Measurements from ENCODE around the gene ERC2. TPM values are rescaled to one million over a fixed set of nuclear protein-coding genes. Genes with fewer than 3 reads are reported as not detected.

Gene ERC2
- polyA plus RNA-seq, 3 donors, result not detected

- Histone ChIP-seq H3K9me3 (replicated peaks in 1 of 2; ENCODE audit: control insufficient read depth in 1 of 2, insufficient read depth in 1 of 2, low read length in 2 of 2) (peaks cover 0 to 22% of the 10 kb centered on the region in 2 donors), H3K4me1 (ENCODE audit: control insufficient read depth in 1 of 2, insufficient read depth in 2 of 2, low read length in 2 of 2) (no peaks in the 10 kb centered on the region), H3K4me2 (replicated peaks; ENCODE audit: extremely low read depth, low read length, poor library complexity, severe bottlenecking) (no peak overlapping the region), H3K27me3 (ENCODE audit: control insufficient read depth in 2 of 2, insufficient read depth in 2 of 2, low read length in 2 of 2) (peaks cover 61% of the 10 kb centered on the region in 2 donors), H3K36me3 (replicated peaks in 1 of 2; ENCODE audit: control insufficient read depth in 1 of 2, insufficient read depth in 2 of 2, low read length in 2 of 2) (no peaks in the 10 kb centered on the region), H4K20me1 (ENCODE audit: insufficient read depth, low read length) (no peaks in the 10 kb centered on the region), H3K79me2 (ENCODE audit: insufficient read depth, low read length) (no peaks in the 10 kb centered on the region), H3K9ac (ENCODE audit: insufficient read depth, low read length, poor library complexity, severe bottlenecking) (no peak overlapping the region), H2AFZ (ENCODE audit: insufficient read depth, low read depth, low read length, poor library complexity, severe bottlenecking) (no peak overlapping the region), H3K27ac (ENCODE audit: low read depth in 1 of 2, low read length in 2 of 2) (no peak overlapping the region), H3K4me3 (replicated peaks in 1 of 3; ENCODE audit: low read depth in 2 of 3, low read length in 3 of 3) (no peak overlapping the region)
- H3K9me3 Mint-ChIP-seq, result peaks cover 0 to 14% (median 4%) of the 10 kb centered on the region in 7 donors
- intact Hi-C loops (cut with micrococcal nuclease), result no loop called here
- peak overlapping the region in 1 of 2 donors; percentile 70 for H3K4me3 Mint-ChIP-seq
- peaks cover 3% of the 10 kb centered on the region for H3K4me1 Mint-ChIP-seq
- no peak for TF ChIP-seq CTCF (IDR thresholded peaks at IDR 0.05)
- no peak for DNase-seq
- peaks cover 50 to 68% (median 60%) of the 10 kb centered on the region in 3 donors for H3K27me3 Mint-ChIP-seq (ENCODE audit: low read depth in 3 of 3)
- peaks cover 0 to 2% of the 10 kb centered on the region in 2 donors for H3K36me3 Mint-ChIP-seq
- 2% methylated on average over 9 of the region's 14 CpGs for WGBS (ENCODE audit: insufficient coverage)
- H3K27ac Mint-ChIP-seq, result no peak overlapping the region
These were observed 1.2 kb downstream of the ERC2 start for GRCh38 chr3:56467108-56467507.

- H3K4me3 Mint-ChIP-seq, result no peak overlapping the region
- no peaks in the 10 kb centered on the region for H3K4me1 ChIP-seq (ENCODE audit: control insufficient read depth in 1 of 2, insufficient read depth in 2 of 2, low read length in 2 of 2)
- 100% methylated on average over 1 of the region's 3 CpGs for WGBS (ENCODE audit: insufficient coverage)
- intact Hi-C loops (cut with micrococcal nuclease), result no loop called here
- no peak overlapping the region for H3K4me2 ChIP-seq (replicated peaks; ENCODE audit: extremely low read depth, low read length, poor library complexity, severe bottlenecking)
- no peaks in the 10 kb centered on the region for H3K36me3 Mint-ChIP-seq
- H3K4me3 ChIP-seq (replicated peaks in 1 of 3; ENCODE audit: low read depth in 2 of 3, low read length in 3 of 3), result no peak overlapping the region
- no peak for TF ChIP-seq CTCF (IDR thresholded peaks at IDR 0.05)
- no peaks in the 10 kb centered on the region for H3K36me3 ChIP-seq (replicated peaks in 1 of 2; ENCODE audit: control insufficient read depth in 1 of 2, insufficient read depth in 2 of 2, low read length in 2 of 2)
- H3K4me1 Mint-ChIP-seq, result no peaks in the 10 kb centered on the region
- no peaks in the 10 kb centered on the region for H3K9me3 ChIP-seq (replicated peaks in 1 of 2; ENCODE audit: control insufficient read depth in 1 of 2, insufficient read depth in 1 of 2, low read length in 2 of 2)
- H3K27me3 ChIP-seq (ENCODE audit: control insufficient read depth in 2 of 2, insufficient read depth in 2 of 2, low read length in 2 of 2), result peaks cover 0 to 4% of the 10 kb centered on the region in 2 donors
- no peak for DNase-seq
- H3K27me3 Mint-ChIP-seq (ENCODE audit: low read depth in 3 of 3), result peaks cover 11 to 12% (median 11%) of the 10 kb centered on the region in 3 donors
- no peak overlapping the region for H2AFZ ChIP-seq (ENCODE audit: insufficient read depth, low read depth, low read length, poor library complexity, severe bottlenecking)
- no peak overlapping the region for H3K9ac ChIP-seq (ENCODE audit: insufficient read depth, low read length, poor library complexity, severe bottlenecking)
- no peak overlapping the region for H3K27ac Mint-ChIP-seq
- H3K27ac ChIP-seq (ENCODE audit: low read depth in 1 of 2, low read length in 2 of 2), result no peak overlapping the region
- H3K79me2 ChIP-seq (ENCODE audit: insufficient read depth, low read length), result no peaks in the 10 kb centered on the region
- peaks cover 0 to 1% (median 0%) of the 10 kb centered on the region in 7 donors for H3K9me3 Mint-ChIP-seq
- H4K20me1 ChIP-seq (ENCODE audit: insufficient read depth, low read length), result no peaks in the 10 kb centered on the region
These were observed 8.5 kb downstream of the ERC2 start for GRCh38 chr3:56459719-56460118.

Measured in CD14-positive monocyte (primary cell).